Stimulated activated effector memory CD8-positive, alpha-beta T cell treated with anti-CD3 and anti-CD28 coated beads, Interleukin-12 subunit alpha, Interleukin-12 subunit beta, amount 100 ng/mL, for 72 hours (primary cell): ENCODE measurements around the gene ME3.
"Not testable (repeated sequence)": the region's sequence is repeated elsewhere in the genome, so short reads cannot be mapped to it uniquely, and the experiment has no call there.

Experiments
- ATAC-seq: fragments of 150-1000 bp; cut with Tn5 transposase; 2 replicates; pipeline ENCODE4 v1.10.0; 2021
- DNase-seq, 2 donors: peaks; one replicate each; pipeline ENCODE4 v3.0.0; 2021 to 2022; ENCODE audit warnings: low spot score in 2 of 2
- H3K27ac Mint-ChIP-seq: one replicate; pipeline ENCODE4 v1.8.0; 2022; ENCODE audit warnings: mild to moderate bottlenecking, mixed read lengths
- H3K36me3 Mint-ChIP-seq: one replicate; pipeline ENCODE4 v1.8.0; 2022; ENCODE audit warnings: mild to moderate bottlenecking, mixed read lengths
- H3K4me1 Mint-ChIP-seq: one replicate; pipeline ENCODE4 v1.8.0; 2022; ENCODE audit warnings: mixed read lengths
- H3K4me3 Mint-ChIP-seq: one replicate; pipeline ENCODE4 v1.8.0; 2022; ENCODE audit warnings: mild to moderate bottlenecking, mixed read lengths
- H3K9me3 Mint-ChIP-seq: one replicate; pipeline ENCODE4 v1.8.0; 2022; ENCODE audit warnings: mixed read lengths

The ME3 gene

DNA sequence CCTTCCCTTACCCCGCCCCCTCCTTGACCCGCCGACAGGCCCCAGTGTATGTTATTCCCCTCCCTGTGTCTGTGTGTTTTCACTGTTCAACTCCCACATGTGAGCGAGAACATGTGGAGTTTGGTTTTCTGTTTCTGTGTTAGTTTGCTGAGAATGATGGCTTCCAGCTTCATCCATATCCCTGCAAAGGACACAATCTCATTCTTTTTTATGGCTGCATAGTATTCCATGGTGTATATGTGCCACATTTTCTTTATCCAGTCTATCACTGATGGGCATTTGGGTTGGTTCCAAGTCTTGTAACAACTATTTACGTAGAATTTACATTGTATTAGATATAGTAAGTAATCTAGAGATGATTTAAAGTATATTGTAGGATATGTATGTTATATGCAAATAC lies 149.9 kb downstream of the ME3 start:
- not testable (repeated sequence) for H3K9me3 Mint-ChIP-seq, H3K36me3 Mint-ChIP-seq, DNase-seq

GRCh38 chr11:86519064-86519911 lies 153.1 kb downstream of the ME3 start:
- H3K4me3 Mint-ChIP-seq = no peak overlapping the region
- no peak overlapping the region for H3K27ac Mint-ChIP-seq
- ATAC-seq (no peak), DNase-seq (no peak)
- peaks cover 2% of the 10 kb centered on the region for H3K9me3 Mint-ChIP-seq
- no peaks in the 10 kb centered on the region for H3K36me3 Mint-ChIP-seq
- peaks cover 4% of the 10 kb centered on the region for H3K4me1 Mint-ChIP-seq

More for the DNA sequence above, 149.9 kb downstream of the ME3 start:
- not testable (repeated sequence) for H3K27ac Mint-ChIP-seq, ATAC-seq, H3K4me1 Mint-ChIP-seq, H3K4me3 Mint-ChIP-seq

DNA sequence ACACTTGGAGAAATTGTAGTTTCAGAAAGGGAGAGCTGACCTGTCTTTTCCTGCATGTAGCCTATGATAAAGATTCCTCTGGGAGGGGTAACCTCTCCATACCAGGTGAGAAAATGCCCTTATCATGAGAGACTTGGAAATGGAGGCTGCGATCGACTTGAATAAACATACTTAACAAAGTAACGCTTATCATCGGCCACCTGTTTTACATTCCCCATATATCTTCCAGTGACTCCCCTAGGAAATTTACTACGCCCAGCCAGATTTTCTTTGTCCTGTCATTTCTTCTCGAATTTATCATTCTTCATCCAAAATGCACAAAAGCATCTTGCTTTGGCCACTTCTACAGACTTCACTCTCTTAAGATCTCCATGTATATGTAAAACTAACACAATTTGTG lies 154.2 kb downstream of the ME3 start:
- Mint-ChIP-seq H3K27ac (no peak overlapping the region), H3K36me3 (no peaks in the 10 kb centered on the region), H3K4me3 (no peak overlapping the region), H3K4me1 (no peaks in the 10 kb centered on the region), H3K9me3 (peaks cover 2% of the 10 kb centered on the region)
- peak in 1 of 2 donors; percentile 8 for DNase-seq
- ATAC-seq = no peak

GRCh38 chr11:86517557-86517956 lies 154.9 kb downstream of the ME3 start:
- Mint-ChIP-seq H3K27ac (no peak overlapping the region), H3K4me1 (no peaks in the 10 kb centered on the region), H3K4me3 (no peak overlapping the region), H3K9me3 (peaks cover 2% of the 10 kb centered on the region), H3K36me3 (no peaks in the 10 kb centered on the region)
- ATAC-seq = no peak
- DNase-seq = peak in 1 of 2 donors; percentile 18

- Mint-ChIP-seq H3K27ac (no peak overlapping the region), H3K4me3 (no peak overlapping the region), H3K4me1 (no peaks in the 10 kb centered on the region), H3K9me3 (no peaks in the 10 kb centered on the region), H3K36me3 (no peaks in the 10 kb centered on the region)
- DNase-seq (peak in 1 of 2 donors; percentile 17), ATAC-seq (no peak)
Observed at GRCh38 chr11:86515297-86516094, 156.9 kb downstream of the ME3 start.

DNA sequence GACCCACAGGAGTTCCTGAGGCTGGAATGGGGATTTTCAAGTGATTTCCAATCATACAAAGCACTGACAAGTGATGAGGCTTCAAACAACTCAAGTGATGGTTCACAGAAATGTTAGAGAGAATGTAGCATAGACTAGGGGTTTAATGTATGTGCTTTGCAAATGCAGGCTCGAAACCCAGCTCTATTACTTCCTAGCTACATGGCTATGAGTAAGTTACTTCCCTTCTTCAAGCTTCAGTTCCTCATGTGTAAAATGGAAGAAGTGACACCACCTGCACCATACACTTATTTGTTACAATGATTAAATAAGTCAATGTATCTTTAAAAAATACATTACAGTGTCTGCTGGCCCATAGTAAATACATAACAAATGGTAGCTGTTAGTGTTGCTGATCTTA lies 158.0 kb downstream of the ME3 start:
- H3K4me3 Mint-ChIP-seq = no peak overlapping the region
- H3K4me1 Mint-ChIP-seq = no peaks in the 10 kb centered on the region
- DNase-seq = no peak
- H3K9me3 Mint-ChIP-seq = no peaks in the 10 kb centered on the region
- H3K36me3 Mint-ChIP-seq = no peaks in the 10 kb centered on the region
- no peak for ATAC-seq
- H3K27ac Mint-ChIP-seq = no peak overlapping the region

- Mint-ChIP-seq H3K9me3 (no peaks in the 10 kb centered on the region), H3K27ac (no peak overlapping the region), H3K36me3 (no peaks in the 10 kb centered on the region), H3K4me3 (no peak overlapping the region), H3K4me1 (no peaks in the 10 kb centered on the region)
- peak in 1 of 2 donors; percentile 33 for DNase-seq
- ATAC-seq = no peak
Observed at GRCh38 chr11:86513746-86514373, 158.6 kb downstream of the ME3 start.

GRCh38 chr11:86513138-86513537 lies 159.3 kb downstream of the ME3 start:
- H3K27ac Mint-ChIP-seq = no peak overlapping the region
- no peaks in the 10 kb centered on the region for H3K9me3 Mint-ChIP-seq
- no peak for ATAC-seq
- peak in 1 of 2 donors; percentile 18 for DNase-seq
- H3K4me1 Mint-ChIP-seq = no peaks in the 10 kb centered on the region
- H3K4me3 Mint-ChIP-seq = no peak overlapping the region
- no peaks in the 10 kb centered on the region for H3K36me3 Mint-ChIP-seq

GRCh38 chr11:86511086-86511551 lies 161.3 kb downstream of the ME3 start:
- DNase-seq = peak in 1 of 2 donors; percentile 47
- ATAC-seq = peak; percentile 66
- no peaks in the 10 kb centered on the region for H3K36me3 Mint-ChIP-seq
- no peaks in the 10 kb centered on the region for H3K9me3 Mint-ChIP-seq
- no peak overlapping the region for H3K4me3 Mint-ChIP-seq
- H3K4me1 Mint-ChIP-seq = no peaks in the 10 kb centered on the region
- H3K27ac Mint-ChIP-seq = no peak overlapping the region

DNA sequence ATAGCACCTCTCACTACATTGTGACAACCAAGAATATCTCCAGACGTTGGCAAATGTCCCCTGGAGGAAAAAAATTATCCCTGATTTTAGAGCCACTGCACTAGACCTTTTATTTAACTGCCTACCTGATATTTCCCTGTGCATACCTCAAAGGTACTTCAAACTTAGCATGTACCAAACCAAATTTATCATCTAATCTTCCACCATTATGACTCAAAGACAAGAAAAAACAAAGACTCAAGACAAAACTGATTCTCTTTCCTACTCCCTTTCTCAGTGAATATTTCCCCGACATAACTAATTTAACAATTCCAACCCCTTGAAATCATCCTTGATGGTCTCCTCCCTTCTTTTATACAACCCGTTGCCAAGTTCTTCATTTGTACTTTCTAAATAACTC lies 161.7 kb downstream of the ME3 start:
- H3K27ac Mint-ChIP-seq = no peak overlapping the region
- H3K4me3 Mint-ChIP-seq = no peak overlapping the region
- H3K4me1 Mint-ChIP-seq = no peaks in the 10 kb centered on the region
- ATAC-seq = no peak
- no peaks in the 10 kb centered on the region for H3K36me3 Mint-ChIP-seq
- H3K9me3 Mint-ChIP-seq = no peaks in the 10 kb centered on the region
- DNase-seq = peak in 1 of 2 donors; percentile 1

DNA sequence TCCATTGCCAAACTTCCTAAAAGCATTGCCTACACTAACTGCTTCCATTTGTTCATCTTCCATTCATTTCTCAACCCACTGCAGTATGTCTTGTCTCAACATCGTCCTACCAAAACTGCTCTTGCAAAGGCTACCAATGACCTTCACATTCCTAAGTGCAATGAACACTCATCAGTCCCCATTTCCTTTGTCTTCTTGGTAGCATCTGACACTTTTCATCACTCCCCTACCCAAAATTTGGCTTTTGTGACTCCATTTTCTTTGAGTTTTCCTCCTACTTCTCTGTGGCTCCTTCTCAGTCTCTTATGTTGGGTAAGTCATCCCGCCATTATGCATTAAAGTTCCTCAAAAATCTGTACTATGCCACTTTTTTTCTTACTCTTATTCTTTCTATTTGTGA lies 162.3 kb downstream of the ME3 start:
- peak in 1 of 2 donors; percentile 7 for DNase-seq
- no peak overlapping the region for H3K4me3 Mint-ChIP-seq
- no peaks in the 10 kb centered on the region for H3K36me3 Mint-ChIP-seq
- H3K4me1 Mint-ChIP-seq = no peaks in the 10 kb centered on the region
- H3K9me3 Mint-ChIP-seq = no peaks in the 10 kb centered on the region
- ATAC-seq = no peak
- H3K27ac Mint-ChIP-seq = no peak overlapping the region

DNA sequence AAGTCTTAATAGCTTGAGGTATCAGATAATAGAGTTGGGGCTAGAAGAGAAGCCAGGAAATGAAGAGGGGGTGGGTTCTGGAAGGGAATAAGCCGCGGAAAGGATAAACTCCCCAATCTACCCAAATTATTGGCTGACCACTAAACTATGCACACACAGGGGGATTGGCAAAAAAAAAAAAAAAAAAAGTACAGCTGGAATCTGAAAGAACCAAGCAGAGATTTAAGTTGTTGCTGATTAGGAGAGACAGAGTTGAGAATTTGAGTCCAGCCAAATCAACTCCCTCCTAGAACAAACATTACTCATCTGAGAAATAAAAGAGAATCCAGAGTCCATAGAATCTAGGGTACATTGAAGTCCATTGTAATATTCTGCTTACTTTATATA lies 162.8 kb downstream of the ME3 start:
- H3K36me3 Mint-ChIP-seq = no peaks in the 10 kb centered on the region
- H3K9me3 Mint-ChIP-seq = no peaks in the 10 kb centered on the region
- no peak overlapping the region for H3K27ac Mint-ChIP-seq
- no peaks in the 10 kb centered on the region for H3K4me1 Mint-ChIP-seq
- H3K4me3 Mint-ChIP-seq = no peak overlapping the region
- no peak for DNase-seq
- no peak for ATAC-seq

- Mint-ChIP-seq H3K27ac (no peak overlapping the region), H3K36me3 (no peaks in the 10 kb centered on the region), H3K9me3 (no peaks in the 10 kb centered on the region), H3K4me3 (no peak overlapping the region), H3K4me1 (no peaks in the 10 kb centered on the region)
- no peak for ATAC-seq
- DNase-seq = peak in 1 of 2 donors; percentile 43
Observed at GRCh38 chr11:86508604-86509587, 163.5 kb downstream of the ME3 start.

GRCh38 chr11:86507249-86507845 lies 165.1 kb downstream of the ME3 start:
- Mint-ChIP-seq H3K4me3 (no peak overlapping the region), H3K4me1 (no peaks in the 10 kb centered on the region), H3K9me3 (no peaks in the 10 kb centered on the region), H3K27ac (no peak overlapping the region), H3K36me3 (no peaks in the 10 kb centered on the region)
- ATAC-seq = no peak
- no peak for DNase-seq
